GM19455 (cell line): ENCODE measurements around the gene BMP3.
A peak's percentile ranks its signal among the peaks of the same experiment; 100 is the strongest.

Source experiments
- ATAC-seq: cut with Tn5 transposase; IDR thresholded peaks from one replicate; pipeline ENCODE4 v1.9.1; 2021; ENCODE audit not compliant: unreplicated experiment

BMP3 gene

DNA sequence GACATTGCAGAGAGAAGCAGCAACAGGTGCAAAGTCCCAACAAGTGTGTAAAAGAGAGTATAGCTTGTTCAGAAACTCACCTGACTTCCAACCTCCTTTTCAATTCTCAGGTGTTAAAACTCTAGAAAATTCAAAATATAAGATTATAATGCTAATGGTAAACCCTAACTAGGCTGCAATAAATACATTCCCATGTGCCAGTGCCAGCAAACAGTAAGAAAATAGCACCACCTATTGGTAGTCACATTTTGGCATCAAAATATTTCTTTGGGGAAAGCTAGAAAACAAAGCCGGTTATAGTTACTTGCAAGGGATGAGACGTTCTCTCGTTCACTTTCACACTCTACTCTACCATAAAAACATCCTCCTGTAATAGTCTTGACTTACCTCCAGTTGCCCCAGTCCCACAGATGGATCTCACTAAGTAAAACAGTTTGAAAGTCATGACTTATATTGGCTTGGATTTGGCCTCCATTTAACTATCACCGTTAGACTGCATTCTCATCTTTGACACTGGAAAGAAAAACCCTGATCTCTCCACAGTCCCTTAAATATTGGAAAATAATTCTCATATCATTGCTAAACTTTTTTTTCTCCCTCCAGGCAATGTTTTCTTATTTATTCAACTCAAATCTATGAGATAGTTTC lies 9.6 kb downstream of the BMP3 start:
- no peak for ATAC-seq

DNA sequence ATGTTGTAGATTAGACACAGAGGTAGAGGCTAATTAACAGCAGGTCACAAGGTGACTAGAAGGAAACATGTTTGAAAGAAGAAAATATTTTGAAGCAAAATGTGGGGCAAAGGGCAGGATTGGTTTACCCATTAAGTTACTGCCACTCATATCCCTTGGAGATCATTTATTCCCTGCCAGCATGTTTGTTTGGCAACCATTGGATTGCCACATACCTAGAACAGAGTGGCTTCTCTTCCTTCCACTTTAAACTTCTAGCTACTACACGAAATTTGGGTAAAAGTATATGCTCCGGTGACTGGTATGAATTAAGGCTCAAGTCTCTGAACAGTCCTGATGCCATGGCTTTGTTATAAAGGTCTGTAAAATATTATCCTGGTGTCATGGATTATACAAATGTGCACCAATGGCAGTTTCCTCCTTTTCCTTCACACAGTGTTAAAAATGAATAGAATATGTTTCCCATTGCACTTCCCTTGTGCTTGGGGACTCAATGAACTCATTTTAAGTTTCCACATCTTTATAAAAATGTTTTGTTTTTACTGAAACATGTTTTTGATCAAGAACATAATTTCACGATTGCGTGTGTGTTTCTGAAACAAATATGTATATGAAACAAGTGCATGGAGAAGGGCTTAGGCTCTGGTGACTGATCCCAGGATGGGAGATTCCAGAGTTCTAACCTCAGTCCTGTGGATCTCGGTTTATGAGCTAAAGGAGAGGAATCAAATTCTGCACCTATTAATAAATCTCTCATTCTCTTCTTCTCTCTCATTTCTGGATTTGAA lies 12.3 kb downstream of the BMP3 start:
- ATAC-seq, result no peak

DNA sequence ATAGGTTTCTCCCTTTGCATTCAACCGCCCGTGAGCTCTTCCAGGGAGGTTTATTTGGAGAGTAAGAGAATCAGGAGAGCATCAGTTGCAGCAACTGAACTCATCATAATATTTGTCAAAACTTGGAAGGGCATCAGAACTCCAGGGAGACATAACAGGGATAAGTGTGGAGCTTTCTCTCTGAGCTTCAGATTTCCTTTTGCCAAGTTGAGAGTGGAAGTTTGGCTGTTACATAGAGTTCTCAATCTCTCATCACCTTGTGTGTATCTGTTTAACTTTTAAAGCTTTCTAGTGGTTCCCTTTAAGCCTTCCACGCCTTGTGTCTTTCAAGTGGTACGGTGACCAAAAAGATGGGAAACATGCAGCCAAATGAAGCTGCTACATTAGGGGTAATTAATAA lies 18.8 kb downstream of the BMP3 start:
- ATAC-seq, result no peak

DNA sequence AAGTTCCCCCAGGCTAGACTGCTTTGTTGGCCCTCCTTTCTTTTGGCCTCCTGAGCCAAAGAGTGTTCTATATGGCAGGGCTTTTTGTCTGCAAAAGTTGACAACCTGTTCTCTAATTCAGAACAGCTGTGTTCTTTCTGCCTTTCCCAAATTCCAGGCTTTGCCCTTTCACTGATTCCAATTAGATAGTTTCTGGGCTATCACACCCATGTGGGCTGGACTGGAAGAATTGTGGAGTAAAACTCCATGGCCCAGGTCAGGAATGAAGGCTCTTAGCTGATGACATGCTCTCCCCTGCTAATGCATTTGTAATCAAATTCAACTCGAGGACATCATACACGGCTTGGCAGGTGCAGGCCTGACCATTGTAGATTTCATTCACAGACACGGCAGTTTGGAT lies 19.4 kb downstream of the BMP3 start:
- no peak for ATAC-seq

DNA sequence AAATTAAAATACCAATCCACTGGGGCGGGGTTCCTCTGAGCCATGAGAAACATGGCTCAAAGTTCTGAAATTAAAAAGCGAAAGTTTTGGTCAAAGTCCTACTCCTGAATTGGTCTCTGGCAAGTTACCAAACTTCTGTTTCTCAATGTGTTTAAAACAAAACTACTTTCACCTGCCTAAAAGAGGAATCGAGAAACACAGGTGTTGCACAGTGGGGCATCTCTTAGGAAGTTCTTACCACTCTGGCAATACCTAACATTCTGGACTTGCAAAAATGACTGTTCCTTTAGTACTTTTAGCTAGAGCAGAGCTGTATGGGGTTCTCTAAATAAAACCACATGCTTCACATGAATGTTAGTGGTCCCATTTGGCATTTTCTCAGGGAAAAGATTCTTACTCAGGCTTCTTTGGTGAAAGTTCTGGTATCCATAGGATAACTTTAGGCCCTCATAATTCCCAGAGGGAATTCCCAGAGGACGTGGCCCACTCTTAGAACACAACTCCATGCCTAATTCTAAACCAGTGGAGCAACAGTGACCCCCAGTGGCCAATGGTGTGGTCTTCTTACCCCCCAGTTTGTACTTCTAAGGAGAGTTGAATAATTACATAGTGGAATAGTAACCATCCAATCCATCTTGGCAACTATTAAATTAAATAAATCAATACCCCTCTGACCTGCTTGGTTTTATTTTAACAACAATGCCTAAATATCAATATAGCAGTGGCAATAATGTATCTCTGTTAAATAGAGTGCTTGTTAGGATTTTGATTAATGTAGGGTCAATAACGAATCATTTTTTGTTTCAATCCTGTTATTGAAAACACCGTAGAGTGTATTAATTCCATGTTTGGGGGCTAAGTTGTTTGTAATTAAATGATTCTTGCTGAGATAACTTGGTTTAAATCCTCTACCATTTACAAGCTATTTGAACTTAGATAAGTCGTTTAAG lies 21.9 kb downstream of the BMP3 start:
- peak; percentile 98 for ATAC-seq

DNA sequence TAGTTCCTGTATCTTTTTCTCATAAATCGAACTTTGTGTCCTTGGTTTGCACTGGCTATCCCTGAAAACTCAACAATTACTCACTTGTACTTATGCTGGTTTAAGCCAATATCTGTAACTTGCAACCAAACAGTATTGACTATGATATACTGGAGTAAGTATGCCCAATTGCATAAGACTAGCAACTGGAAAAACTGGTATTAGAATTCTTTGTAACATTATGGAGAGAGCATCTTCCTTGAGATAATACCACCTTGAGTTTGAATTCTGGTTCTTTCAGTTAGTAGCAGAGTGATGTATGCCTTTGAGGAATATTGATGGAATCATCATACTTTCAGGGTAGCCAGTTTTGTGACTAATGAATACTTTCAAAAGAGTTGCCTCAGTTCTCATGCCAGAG lies 28.1 kb downstream of the BMP3 start:
- ATAC-seq, result no peak

DNA sequence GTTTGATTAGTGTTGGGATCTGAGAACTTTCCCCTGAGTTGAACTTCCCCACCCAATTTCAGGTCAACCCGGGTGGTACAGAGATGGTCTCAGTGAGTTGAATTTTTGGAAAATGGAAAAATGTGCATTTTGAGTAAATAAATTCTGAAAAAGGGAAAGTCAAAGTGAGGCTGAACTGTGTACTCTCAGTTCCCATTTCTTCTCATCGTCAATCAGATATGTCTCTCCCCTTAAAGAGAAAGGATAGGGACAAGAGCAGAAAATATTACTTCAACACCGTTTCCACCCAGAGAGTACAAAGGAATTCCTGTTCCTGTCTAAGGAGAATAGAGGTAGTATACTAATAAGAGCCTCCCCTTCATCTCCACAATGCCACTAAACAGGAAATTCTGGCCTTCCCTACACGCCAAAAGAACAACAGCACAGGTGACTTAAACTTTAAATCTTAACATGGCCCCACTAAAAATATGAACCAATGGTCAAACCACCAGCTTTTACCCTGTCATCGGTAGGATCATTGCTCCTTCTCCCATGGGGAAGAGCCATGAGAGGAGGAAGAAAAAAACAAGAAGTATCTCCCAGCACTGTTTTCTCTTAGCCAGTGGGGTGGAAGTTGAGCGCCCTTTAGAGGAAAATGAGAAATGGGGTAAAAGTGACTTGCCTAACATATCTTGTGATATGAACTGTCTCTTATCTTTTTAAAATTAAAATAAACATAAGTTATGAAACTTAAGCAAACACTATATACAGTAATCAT lies 30.3 kb downstream of the BMP3 start:
- no peak for ATAC-seq

DNA sequence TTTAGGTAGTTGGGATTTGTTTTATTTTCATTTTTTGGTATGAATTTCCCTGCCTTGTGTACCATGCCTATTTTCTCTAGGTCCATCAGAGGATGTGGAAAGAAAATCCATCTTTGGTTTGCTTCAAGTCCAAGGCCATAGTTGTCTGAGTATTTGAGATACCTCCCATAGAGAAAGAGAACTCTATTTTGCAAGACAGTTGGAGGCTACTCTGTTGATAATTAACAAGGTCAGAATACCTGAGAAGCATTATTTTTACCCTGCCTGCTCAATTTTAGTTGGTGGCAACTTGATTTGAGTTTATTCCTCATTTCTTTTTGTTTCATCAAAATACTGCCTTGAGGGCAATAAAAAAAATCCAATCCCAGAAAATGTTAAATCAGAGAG lies 30.8 kb downstream of the BMP3 start:
- no peak for ATAC-seq

DNA sequence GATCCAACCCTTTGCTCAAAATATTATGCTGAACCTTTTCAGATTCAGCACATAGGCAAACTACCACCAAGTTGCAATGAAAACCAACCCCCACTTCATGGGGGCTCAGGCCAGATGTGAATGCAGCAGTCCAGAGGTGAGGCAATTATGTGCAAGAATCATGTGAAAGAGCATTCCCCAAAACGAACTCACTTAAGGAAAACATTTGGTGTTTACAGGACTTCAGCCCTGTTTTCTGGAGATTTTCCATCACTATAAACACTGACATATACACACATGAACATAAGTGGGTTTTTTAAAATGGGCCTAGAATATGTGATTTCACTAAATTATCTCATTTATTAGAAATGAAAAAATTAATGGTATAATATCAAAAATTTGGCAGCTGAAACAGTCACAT lies 31.5 kb downstream of the BMP3 start:
- ATAC-seq, result no peak

DNA sequence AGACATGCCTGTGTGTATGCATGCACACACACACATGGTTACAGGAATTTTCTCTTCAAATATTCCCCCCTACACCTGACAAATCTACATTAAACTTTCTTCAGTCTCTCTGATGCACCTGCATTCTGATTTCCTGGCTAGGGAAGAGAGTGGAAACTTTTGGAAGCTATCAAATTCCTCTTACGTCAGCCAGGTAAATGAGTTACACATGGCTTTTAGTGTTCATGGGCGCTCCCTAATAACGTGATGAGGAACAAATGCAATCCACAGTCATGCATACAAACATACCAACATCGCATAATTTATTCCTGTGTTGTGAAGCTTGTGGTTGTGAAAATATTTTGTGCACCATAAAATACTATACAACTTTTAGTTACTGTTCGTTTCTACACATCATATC lies 34.9 kb downstream of the BMP3 start:
- ATAC-seq, result no peak

DNA sequence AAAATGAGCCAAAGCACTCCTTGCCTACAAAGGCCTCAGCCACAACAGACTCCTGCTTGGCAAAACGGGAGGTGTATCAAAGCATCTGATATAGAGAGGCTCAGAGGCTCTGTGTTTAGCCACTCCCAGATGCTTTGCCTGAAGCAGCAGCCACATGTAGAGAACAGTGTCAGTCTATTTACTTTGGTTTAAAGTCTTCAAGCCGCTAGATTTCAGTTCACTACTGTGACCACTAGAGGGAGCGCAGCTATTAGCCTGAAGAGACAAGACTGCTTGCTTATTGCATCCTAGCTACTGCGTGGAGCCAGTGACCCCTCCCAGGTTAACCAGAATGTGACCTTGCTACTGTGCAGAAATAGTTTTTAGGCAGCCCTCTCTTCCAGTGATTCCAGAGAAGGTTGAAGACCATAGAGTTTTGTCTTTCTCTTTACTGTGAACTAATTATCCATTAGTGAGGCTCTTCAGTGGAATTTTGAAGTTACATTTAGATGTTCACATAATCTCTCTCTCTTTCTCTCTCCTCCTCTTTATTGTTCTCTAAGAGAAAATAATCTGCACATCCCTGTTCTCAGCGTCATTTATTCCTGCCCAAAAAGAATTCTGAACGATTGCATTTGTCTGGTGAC lies 39.3 kb downstream of the BMP3 start:
- peak; percentile 99 for ATAC-seq

DNA sequence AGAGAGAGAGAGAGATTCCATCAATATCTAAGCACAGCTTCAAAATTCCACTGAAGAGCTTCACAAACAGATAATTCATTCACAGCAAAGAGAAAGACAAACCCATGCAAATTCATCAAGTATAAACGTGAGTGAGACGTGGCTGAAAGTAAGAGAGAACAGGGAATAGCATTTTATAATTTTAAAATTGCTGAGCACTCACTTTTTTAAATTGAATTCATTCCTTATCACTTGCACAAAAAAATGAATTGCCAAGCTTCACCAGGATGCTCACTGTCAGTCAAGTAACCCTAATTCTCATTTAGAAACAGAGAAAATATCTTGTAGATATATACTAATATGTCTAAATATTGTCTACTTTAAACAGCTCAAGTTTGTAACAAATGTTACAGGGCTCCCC lies 40.5 kb downstream of the BMP3 start:
- no peak for ATAC-seq

DNA sequence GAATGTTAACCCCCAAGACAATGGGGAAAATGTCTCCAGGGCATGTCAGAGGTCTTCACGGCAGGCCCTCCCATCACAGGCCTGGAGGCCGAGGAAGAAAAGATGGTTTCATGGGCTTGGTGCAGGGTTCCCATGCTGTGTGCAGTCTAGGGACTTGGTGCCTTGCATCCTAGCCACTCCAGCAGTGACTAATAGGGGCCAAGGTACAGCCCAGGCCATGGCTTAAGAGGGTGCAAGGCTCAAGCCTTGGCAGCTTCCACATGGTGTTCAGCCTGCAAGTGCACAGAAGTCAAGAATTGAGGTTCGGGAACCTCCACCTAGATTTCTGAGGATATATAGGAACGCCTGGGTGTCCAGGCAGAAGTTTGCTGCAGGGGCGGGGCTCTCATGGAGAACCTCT lies 50.6 kb downstream of the BMP3 start:
- no peak for ATAC-seq

DNA sequence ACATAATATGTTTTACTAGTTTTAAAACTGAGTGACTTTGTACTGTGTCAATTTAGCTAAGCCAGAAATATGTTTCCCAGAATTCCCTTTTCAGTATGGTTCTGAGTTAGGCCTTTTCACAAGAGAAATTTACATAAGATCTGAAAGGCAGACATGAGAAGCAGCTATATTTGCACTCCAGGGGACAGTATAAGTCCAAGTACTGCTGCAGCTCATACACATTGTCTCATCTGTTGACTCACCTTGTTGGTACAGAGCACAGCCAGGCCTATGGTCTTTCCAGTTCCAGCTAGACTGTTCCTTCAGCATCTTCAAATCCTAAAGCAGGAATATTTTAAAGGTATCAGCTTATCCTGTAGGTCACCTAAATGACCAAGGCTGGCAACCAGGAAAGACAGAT lies 53.5 kb downstream of the BMP3 start:
- no peak for ATAC-seq

DNA sequence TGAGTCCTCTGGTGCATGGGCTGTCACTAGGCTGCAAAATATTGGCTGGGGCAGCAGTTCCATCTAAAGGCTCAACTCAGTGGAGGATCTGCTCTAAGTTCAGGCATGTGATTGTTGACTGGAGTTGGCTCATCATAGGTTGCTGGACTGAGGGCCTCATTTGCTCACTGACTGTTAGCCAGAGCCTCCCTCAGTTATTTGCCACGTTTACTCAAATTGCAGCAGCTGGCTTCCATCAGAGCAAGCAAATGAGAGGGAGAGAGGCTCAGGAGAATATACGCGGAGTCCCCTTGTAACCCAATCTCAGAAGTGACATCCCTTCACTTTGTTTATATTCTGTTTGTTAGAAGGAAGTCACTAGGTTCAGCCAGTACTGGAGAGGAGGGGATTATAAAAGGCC lies 54.1 kb downstream of the BMP3 start:
- no peak for ATAC-seq

DNA sequence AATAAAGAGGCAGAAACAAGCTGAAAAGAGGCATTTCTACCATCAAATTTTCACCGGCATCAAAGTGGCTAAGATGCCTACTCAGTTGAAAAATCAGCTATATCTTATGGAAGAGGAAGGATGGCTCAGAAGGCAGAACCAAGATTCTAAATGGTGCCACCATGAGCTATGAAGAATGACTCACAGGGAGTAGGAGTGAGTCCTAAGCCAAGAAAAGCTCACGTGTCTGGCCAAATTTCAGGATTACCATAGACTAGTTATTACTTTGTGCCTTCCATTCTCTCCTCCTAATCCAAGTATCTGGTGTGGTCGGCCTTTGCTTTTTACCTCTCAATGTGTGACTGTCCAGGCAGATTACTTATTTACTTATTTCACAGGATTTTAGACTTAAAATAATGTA lies 54.8 kb downstream of the BMP3 start:
- no peak for ATAC-seq

DNA sequence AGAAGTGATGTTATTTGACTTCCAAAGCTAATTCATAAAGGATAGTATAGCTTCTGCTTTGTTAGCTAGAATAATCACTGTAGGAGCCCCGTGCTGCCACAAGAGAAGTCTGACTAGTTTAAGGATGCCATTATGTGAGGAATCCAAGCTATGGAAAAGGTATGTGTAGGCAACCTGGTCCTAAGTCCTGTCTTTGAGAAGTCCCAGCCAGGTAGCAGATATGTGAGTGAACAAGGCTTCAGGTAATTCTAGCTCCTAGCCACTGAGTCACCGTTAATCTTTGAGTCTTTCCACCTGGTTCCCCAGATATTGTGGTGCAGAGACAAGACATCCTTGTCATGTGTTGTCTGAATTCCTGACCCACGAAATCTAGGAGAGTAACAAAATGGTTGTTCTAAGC lies 55.5 kb downstream of the BMP3 start:
- no peak for ATAC-seq

DNA sequence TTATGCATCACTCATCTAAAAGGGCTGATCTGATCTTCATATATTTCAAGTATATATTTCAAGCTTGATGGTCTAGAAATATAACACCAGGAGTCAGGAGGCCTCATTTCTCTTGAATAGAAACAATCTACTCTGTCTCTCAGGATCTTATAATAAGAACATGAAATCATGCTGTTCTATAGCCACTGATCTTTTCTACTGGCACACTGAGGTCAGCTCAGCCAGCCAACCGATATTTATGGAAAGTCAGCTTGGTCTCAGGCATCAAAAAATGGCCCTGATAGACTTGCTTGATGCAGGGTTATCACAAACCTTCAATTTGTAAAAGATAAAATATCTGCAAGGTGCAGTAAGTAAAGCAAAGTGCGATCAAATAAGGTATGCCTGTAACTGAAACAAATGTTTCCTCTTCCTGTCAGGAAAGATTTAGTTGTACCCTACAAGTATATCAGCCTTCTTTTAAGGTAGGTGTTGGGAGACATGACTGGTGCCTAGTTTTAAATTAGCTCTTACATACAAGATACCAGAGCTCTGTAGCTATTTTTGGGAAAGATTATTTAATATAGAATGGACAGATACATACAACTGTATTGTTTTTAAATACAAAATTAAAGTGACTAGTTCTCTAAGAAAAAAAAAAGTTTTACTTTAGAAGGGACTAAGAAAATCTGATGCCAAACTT lies 63.4 kb downstream of the BMP3 start:
- no peak for ATAC-seq

DNA sequence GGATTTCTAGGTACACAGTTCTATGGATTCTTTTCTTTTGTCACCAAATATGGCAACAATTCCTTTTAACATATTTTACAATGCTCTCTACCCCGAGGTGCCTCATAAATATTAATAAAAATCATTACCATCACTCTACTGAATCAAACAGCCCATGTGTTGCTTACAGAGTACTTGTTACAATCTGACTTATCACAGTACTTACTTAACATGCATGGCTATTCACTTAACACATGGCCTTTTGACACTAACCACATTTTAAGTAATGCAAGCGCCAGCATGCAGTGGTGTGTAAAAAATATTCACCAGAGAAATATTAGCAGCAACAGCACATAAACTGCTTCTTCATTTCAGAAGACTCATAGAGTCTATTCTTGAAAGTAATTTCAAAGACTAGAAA lies 64.9 kb downstream of the BMP3 start:
- ATAC-seq, result no peak

DNA sequence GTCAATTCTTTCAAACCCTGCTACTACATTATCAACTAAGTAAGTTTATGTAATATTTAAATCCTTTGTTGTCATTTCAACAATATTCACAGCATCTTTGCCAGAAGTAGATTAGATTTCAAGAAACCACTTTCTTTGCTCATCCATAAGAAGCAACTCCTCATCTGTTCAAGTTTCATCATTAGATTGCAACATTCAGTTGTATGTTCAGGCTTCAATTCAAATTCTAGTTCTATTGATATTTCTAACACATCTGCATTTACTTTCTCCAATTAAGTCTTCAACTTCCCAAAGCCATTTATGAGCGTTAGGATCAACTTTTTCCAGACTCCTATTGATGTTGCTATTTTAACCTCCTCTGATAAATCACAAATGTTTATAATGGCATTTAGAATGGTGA lies 66.1 kb downstream of the BMP3 start:
- no peak for ATAC-seq
